CD4-positive, alpha-beta T cell treated with Interleukin-4 for 1 hour (primary cell): Measurements from ENCODE around the gene GRXCR2.
"Not testable (repeated sequence)": the region's sequence is repeated elsewhere in the genome, so short reads cannot be mapped to it uniquely, and the experiment has no call there.

ENCODE experiments used
- DNase-seq, 2 donors: peaks; one replicate each; pipeline ENCODE4 v3.0.0-alpha.2; 2020 to 2022

GRXCR2 gene

GRCh38 chr5:145872486-145872885 lies 328 bp downstream of the GRXCR2 start:
- no peak for DNase-seq

GRCh38 chr5:145869753-145870152 lies 3.1 kb downstream of the GRXCR2 start:
- DNase-seq, result no peak

DNA sequence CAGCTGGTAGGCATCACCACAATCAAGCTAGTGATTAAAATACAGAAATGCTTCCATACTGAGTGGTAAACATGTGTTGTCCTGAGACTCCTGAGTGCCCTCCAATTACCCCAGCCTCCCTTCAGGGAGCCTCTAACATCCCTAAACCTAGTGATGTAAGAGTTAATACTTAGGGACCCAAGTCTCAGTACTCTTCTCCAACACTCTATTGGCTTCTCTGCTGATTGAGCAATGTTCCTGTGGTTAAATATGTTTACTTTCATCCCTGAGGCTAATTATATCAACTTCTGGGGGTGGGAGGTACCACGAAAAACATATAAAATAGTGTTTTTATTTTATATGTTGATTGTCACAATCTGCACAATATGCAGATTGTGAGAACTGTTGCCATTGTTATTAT lies 5.0 kb downstream of the GRXCR2 start:
- DNase-seq, result no peak

- DNase-seq, result not testable (repeated sequence)
Measured at GRCh38 chr5:145864432-145864831, 8.4 kb downstream of the GRXCR2 start.

DNA sequence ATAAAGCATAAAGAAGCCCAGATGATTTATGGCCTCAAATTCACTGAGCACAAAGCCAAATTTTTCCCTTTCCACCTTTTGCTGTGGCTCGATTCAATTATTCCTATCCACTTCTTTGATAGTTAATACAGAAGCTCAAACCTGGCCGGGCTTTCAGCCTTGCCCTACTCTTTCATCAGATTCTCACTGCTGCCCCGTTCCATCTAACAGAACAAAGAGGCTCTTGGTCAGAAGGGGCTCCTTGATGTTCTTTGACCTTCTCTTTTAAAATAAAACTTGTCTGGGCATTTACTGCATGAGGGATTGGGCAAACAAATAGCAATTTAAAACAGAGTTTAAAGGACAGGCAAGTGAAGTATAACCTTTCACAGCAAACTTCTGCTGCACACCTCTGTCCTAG lies 9.8 kb downstream of the GRXCR2 start:
- DNase-seq, result no peak

GRCh38 chr5:145859897-145860296 lies 12.9 kb downstream of the GRXCR2 start:
- no peak for DNase-seq

DNA sequence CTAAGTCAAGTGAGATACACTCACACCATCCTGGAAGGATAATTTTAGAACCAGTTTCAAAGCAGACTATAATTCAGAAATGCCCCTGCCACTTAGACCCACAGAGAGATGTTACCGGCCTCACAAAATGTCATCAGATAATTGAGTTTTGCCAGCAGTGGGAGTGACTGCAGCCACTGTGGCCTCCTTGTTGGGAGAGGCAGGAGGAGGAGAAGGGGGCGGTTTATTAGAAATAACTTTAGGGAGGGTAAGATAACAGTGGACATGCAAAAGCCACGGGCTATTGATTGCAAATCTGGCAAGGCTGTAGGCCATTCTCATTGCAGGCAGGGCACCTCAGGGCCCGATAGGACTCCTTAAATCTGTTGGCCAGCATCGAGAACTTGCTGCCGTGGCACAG lies 13.4 kb downstream of the GRXCR2 start:
- no peak for DNase-seq

DNA sequence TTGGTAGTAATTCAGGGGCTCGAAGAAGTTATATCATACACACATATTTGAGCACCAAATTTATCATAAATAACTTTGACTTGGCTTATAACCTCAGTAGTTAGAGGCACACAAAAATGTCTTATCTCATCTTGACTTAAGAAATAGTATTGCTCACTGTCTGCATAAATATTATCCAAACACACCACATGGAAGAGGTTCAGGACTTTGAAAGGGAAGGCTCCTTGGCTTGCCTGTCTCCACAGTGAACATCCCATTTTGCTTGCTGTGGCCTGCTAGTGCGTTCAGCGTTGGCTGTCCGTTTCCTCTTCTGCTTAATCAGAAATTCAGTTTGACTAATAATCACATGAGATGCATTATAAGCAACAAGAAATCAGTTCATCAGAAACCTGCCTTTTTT lies 13.9 kb downstream of the GRXCR2 start:
- no peak for DNase-seq

DNA sequence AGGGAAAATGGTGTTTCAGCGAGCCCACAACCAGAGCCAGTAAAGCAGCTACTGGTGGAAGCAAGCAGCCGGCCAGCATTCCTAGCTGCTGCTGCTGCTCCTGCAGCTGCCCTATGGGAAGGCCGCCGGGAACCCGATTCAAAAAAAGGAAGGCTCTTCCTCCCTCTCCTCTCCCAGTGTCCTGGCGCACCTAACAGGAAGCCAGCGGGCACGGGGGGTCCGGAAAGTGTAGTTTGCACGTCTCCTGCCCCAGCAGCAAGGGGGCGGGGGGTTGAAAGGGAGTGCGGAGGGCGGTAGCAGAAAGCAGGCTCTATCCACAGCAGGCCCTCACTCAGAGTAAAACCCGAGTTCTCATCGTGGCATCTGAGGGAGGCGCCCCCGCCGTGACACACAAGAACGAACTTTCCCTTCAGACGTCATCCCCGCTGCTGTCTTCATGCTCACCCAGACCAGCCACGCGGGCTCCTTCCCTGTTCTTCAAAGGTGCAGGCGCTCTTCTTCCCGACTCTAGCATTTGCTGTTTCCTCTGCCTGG lies 16.5 kb downstream of the GRXCR2 start:
- peak in 1 of 2 donors; percentile 13 for DNase-seq

- DNase-seq, result no peak
Measured at GRCh38 chr5:145855763-145856267, 17.0 kb downstream of the GRXCR2 start.

DNA sequence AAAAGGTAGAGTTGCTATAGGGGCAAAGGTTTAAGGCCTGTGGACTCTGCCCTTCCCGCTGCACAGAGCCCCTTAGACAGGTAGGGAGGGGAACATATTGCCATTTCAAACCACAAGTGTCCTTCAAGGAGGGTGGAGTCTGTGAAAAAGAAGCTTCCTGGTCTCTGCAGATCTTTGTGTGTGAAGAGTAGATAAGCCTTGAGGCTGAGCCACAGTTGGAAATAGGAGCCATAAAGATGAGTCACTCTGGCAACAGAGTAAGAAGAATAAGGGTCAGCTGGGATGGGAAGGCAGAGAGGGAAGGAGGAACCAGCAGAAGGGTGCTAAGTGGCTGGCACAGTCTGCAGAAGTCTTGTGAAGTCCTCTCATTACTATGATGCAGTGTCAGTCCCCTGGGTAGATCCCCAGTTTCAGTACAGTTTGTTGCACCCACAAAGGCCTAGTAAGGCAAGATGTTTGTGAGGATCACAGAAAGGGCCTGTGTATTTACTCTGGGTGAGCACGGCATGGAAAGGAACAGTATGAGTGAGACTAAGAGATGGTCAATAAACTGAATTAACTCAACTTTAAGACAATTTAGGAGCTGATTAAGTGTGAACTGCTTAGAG lies 18.1 kb downstream of the GRXCR2 start:
- DNase-seq, result no peak

DNA sequence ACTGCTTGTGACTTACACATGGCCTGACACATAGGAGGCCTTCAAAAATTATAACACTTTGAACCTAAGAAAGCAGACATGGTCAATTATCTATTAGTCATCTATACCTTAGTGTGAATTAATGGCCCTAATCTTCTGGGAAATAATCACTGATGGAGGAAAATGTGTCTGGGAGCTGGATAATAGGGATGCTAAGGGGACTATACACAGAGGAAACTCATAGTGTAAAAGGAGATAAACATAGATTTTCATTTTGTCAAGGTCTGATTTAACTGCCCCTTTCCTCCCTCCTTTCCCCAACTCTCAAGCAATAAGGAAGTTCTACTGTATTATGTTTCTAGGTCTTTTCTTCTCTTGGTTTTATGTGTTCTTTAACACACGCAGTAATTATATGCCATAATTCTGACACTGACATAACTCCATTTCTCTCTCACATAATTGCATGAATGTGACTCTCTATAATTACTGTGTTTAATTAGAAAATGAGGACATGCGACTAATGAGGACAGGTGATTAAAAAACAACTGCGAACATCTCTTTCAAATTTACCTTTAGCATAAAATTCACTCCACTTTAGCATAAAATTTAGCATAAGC lies 18.9 kb downstream of the GRXCR2 start:
- no peak for DNase-seq

- no peak for DNase-seq
Measured at GRCh38 chr5:145852990-145853389, 19.8 kb downstream of the GRXCR2 start.

DNA sequence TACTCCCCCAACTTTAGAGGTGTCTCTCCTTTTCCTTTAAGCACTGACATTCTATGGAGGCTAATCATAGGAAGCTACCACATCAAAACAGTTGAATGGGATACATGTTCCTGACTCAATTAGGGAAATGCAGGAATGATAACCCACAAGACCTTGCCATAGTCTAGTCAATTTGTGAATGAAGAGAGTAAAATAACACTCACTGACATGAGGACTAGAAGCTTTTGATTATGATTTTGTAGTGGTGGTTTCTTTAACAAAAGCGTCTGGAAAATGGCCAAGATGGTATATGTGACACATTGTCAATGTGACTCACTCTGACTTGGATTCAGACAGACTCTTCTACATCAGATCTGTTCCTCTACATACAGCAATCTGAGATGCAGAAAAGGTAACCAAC lies 24.0 kb downstream of the GRXCR2 start:
- DNase-seq, result no peak

- no peak for DNase-seq
Measured at GRCh38 chr5:145847499-145848497, 25.0 kb downstream of the GRXCR2 start.

DNA sequence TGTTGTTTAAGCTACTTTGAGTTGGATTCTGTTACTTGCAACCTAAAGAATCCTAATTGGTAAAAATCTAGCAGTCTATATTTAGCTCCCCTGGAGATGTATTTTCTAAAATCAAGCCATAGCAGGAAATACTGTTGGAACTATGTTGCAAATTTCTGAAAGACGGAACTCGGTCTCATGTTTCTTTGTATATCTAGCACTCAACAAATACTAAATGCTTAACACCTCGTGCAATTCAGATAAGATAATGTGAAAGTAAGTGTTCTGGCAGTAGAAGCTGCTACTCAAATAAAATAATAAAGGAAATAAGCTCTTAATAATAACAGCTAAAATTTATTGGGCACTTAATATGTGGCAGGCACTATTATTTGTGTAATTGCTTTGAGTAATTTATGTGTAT lies 26.7 kb downstream of the GRXCR2 start:
- DNase-seq, result no peak

- no peak for DNase-seq
Measured at GRCh38 chr5:145841299-145841698, 31.5 kb downstream of the GRXCR2 start.

GRCh38 chr5:145840458-145841132 lies 32.2 kb downstream of the GRXCR2 start:
- DNase-seq, result no peak

GRCh38 chr5:145838276-145838675 lies 34.5 kb downstream of the GRXCR2 start:
- DNase-seq, result no peak

GRCh38 chr5:145836241-145836640 lies 36.6 kb downstream of the GRXCR2 start:
- DNase-seq, result not testable (repeated sequence)

- no peak for DNase-seq
Measured at GRCh38 chr5:145835848-145836239, 37.0 kb downstream of the GRXCR2 start.
